ENCODE results near the gene CASD1.

DNA sequence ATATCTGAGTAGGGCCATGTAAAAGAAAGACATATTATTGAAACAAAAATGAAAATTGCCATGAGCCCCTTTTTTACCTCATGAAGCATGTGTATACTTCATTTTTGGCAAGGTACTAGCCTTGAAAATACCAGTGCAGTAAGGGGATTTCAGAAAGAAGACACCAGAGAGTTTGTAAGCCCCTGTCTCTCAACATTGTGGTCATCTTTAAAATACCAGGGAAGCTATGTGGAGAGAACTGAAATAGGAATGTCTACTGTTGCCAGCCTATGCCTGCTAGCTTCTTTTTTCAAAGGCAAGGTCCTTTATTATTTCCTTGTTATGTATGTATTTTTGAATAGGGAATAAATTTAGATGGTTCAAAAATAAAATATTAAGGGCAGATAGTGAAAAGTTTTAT lies 57.8 kb downstream of the CASD1 start:
- TF ChIP-seq POLR2A (IDR thresholded peaks at IDR 0.05), result no peak
- TF ChIP-seq, protein P1, sequence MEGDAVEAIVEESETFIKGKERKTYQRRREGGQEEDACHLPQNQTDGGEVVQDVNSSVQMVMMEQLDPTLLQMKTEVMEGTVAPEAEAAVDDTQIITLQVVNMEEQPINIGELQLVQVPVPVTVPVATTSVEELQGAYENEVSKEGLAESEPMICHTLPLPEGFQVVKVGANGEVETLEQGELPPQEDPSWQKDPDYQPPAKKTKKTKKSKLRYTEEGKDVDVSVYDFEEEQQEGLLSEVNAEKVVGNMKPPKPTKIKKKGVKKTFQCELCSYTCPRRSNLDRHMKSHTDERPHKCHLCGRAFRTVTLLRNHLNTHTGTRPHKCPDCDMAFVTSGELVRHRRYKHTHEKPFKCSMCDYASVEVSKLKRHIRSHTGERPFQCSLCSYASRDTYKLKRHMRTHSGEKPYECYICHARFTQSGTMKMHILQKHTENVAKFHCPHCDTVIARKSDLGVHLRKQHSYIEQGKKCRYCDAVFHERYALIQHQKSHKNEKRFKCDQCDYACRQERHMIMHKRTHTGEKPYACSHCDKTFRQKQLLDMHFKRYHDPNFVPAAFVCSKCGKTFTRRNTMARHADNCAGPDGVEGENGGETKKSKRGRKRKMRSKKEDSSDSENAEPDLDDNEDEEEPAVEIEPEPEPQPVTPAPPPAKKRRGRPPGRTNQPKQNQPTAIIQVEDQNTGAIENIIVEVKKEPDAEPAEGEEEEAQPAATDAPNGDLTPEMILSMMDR (IDR thresholded peaks at IDR 0.05), result no peak

All from Peyer's patch (tissue), 4 donors.